Fibroblast of villous mesenchyme (primary cell): ENCODE data around the gene PTH2R. TPM values are rescaled to one million over a fixed set of nuclear protein-coding genes. Genes with fewer than 3 reads are reported as not detected.
"Not testable (repeated sequence)": the region's sequence is repeated elsewhere in the genome, so short reads cannot be mapped to it uniquely, and the experiment has no call there.

ENCODE experiments used
- DNase-seq: peaks from one replicate; pipeline ENCODE4 v3.0.0-alpha.2; 2010; ENCODE audit warnings: low read depth
- H3K4me3 ChIP-seq: 2 replicates; pipeline ENCODE4 v1.5.1; 2011; ENCODE audit warnings: low read depth, mild to moderate bottlenecking, low read length
- CTCF ChIP-seq: IDR thresholded peaks from 2 replicates; pipeline ENCODE4 v1.5.1; 2012; ENCODE audit warnings: low read depth, mild to moderate bottlenecking, low read length; ENCODE audit not compliant: insufficient read depth
- total RNA-seq: library from RNA; depleted of rRNA; stranded (reverse); fragments of >200 nt; gene quantifications from 2 replicates; pipeline ENCODE4 v1.2.3, GENCODE V29; 2012

PTH2R gene
- total RNA-seq, 1 donor, result 0.43 TPM

- TF ChIP-seq CTCF, result no peak
- DNase-seq, result no peak
These were observed 86.6 kb downstream of the PTH2R start for GRCh38 chr2:208493186-208493585.

GRCh38 chr2:208496129-208496528 lies 89.5 kb downstream of the PTH2R start:
- TF ChIP-seq CTCF, result no peak
- no peak for DNase-seq
- no peak overlapping the region for H3K4me3 ChIP-seq

More at GRCh38 chr2:208493186-208493585, 86.6 kb downstream of the PTH2R start:
- H3K4me3 ChIP-seq, result no peak overlapping the region

GRCh38 chr2:208501206-208501605 lies 94.6 kb downstream of the PTH2R start:
- no peak for TF ChIP-seq CTCF
- no peak for DNase-seq

GRCh38 chr2:208502288-208502687 lies 95.7 kb downstream of the PTH2R start:
- no peak for TF ChIP-seq CTCF
- no peak for DNase-seq
- H3K4me3 ChIP-seq, result no peak overlapping the region

More at GRCh38 chr2:208501206-208501605, 94.6 kb downstream of the PTH2R start:
- no peak overlapping the region for H3K4me3 ChIP-seq

- H3K4me3 ChIP-seq, DNase-seq: not testable (repeated sequence)
These were observed 98.8 kb downstream of the PTH2R start for GRCh38 chr2:208505365-208505764.

- DNase-seq, result no peak
- no peak for TF ChIP-seq CTCF
- no peak overlapping the region for H3K4me3 ChIP-seq
These were observed 103.0 kb downstream of the PTH2R start for GRCh38 chr2:208509586-208509985.

GRCh38 chr2:208511016-208511415 lies 104.4 kb downstream of the PTH2R start:
- DNase-seq, result no peak
- H3K4me3 ChIP-seq, result no peak overlapping the region
- no peak for TF ChIP-seq CTCF
